NB4 (cell line): ENCODE results near the gene OR2T1.

Experiments used
- MAX ChIP-seq: IDR thresholded peaks from 2 replicates; pipeline ENCODE4 v1.6.1; 2011; ENCODE audit warnings: low read depth, low read length
- MYC ChIP-seq: IDR thresholded peaks from 2 replicates; pipeline ENCODE4 v1.6.1; 2011; ENCODE audit warnings: low read depth, low read length
- POLR2A ChIP-seq: IDR thresholded peaks from 2 replicates; pipeline ENCODE4 v1.6.1; 2011; ENCODE audit warnings: mild to moderate bottlenecking; ENCODE audit not compliant: insufficient read length; ENCODE audit errors: extremely low read depth
- TF ChIP-seq, protein P1 (sequence below): IDR thresholded peaks from one replicate; pipeline ENCODE4 v1.5.1; 2012; ENCODE audit warnings: low read depth, low read length

DNA sequence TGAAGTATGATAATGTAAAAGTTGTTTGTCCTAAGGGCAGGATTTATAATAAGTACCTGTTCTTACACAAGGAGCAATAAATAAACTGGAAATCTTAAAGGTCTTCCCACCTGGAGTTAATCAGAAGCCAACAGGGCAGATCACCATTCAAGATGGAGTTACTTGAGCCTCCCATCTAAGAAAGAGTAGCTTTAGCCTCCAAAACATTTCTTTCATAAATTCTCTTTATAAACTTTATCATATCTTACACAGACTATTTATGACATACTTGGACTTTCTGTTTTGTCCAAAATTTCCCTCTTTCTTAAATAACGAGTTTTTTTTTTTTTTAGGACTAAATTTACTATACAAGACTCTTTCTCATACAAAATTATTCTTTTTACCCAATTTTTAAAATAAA is 18.5 kb downstream of the OR2T1 start:
- TF ChIP-seq, protein P1, sequence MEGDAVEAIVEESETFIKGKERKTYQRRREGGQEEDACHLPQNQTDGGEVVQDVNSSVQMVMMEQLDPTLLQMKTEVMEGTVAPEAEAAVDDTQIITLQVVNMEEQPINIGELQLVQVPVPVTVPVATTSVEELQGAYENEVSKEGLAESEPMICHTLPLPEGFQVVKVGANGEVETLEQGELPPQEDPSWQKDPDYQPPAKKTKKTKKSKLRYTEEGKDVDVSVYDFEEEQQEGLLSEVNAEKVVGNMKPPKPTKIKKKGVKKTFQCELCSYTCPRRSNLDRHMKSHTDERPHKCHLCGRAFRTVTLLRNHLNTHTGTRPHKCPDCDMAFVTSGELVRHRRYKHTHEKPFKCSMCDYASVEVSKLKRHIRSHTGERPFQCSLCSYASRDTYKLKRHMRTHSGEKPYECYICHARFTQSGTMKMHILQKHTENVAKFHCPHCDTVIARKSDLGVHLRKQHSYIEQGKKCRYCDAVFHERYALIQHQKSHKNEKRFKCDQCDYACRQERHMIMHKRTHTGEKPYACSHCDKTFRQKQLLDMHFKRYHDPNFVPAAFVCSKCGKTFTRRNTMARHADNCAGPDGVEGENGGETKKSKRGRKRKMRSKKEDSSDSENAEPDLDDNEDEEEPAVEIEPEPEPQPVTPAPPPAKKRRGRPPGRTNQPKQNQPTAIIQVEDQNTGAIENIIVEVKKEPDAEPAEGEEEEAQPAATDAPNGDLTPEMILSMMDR, result no peak
- no peak for TF ChIP-seq POLR2A
- TF ChIP-seq MAX, result no peak
- no peak for TF ChIP-seq MYC
